ENCODE measurements around the gene KLK7.

KLK7 gene

DNA sequence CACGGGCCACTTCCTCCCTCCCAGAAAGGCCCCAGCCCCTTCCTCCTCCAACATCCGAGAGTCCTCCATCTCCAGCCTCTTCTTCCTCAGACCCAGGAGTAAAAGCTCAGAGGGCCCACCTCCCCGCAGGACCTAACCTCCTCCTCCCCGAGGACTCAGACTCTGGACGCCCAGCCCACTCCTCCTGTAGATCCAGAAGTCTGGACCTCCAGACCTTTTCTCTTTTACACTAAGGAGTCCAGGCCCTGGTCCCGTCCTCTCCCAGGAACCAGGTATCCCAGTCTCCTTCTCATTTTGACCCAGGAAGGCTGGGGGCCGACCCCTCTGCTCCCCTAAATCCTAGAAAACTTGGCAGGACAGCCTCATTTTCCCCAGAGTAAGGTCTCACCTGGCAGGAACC, 19.6 kb upstream of the KLK7 start:
- no peaks in the 10 kb centered on the region for H4K20me1 ChIP-seq
- H3K9ac ChIP-seq: no peak overlapping the region
- H3K4me2 ChIP-seq: no peak overlapping the region
- H3K4me1 ChIP-seq: peaks cover 0 to 12% (median 11%) of the 10 kb centered on the region in 10 experiments; a peak in 11 of 20 replicates
- H3K27ac ChIP-seq: no peak overlapping the region
- no peaks in the 10 kb centered on the region for H3K27me3 ChIP-seq
- no peaks in the 10 kb centered on the region for H3K9me3 ChIP-seq (replicated peaks in 1 of 11)
- no peak for TF ChIP-seq Cebpa-rat (IDR thresholded peaks at IDR 0.05)
- H3K36me3 ChIP-seq: no peaks in the 10 kb centered on the region
- H3K4me3 ChIP-seq: no peak overlapping the region

DNA sequence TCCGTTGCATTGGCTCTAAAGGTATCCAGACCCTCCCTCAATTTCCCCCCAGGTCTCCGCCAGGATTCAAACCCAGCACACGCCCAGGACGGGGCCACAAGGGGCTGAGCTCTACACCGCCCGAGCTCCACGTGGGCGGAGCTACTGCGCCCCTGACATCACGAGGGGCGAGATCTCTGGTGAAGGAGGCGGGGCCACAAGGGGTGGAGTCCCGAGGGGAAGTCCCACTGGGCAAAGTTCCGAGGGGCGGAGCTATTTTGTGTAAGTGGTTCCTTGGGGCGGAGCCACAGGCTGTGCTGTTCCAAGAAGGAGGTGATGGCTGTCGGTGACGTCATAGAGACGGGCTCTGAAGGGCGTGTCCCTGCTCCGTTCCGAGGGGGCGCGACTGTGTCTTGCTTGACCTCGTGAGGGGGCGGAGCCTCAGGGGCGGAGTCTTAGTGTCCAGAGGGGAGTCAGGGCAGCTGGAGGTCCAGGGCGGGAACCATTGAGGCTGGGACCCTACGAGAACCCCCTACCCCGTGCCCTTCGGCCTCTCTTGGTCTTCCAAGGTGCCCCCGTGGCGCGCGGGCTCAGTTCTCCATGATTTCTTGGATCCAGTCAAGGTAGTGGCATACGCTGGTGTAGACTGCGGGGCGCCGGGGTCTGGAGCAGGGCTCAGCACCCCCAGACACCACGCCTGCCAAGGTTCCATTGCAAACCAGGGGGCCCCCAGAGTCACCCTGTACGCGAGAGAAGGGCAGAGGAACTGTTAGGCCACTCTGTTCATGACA, 19.0 kb upstream of the KLK7 start:
- H3K27me3 ChIP-seq: no peaks in the 10 kb centered on the region
- no peak overlapping the region for H3K27ac ChIP-seq
- peaks cover 0 to 12% (median 11%) of the 10 kb centered on the region in 10 experiments; a peak in 11 of 20 replicates for H3K4me1 ChIP-seq
- H4K20me1 ChIP-seq: no peaks in the 10 kb centered on the region
- H3K36me3 ChIP-seq: no peaks in the 10 kb centered on the region
- peak overlapping the region in 1 of 11 experiments; percentile 5; a peak in 1 of 22 replicates for H3K9ac ChIP-seq
- TF ChIP-seq Cebpa-rat (IDR thresholded peaks at IDR 0.05): no peak
- H3K9me3 ChIP-seq (replicated peaks in 1 of 11): no peaks in the 10 kb centered on the region
- H3K4me2 ChIP-seq: peak overlapping the region in 8 of 11 experiments; percentile 23 to 59 (median 42); a peak in 11 of 22 replicates
- no peak overlapping the region for H3K4me3 ChIP-seq

DNA sequence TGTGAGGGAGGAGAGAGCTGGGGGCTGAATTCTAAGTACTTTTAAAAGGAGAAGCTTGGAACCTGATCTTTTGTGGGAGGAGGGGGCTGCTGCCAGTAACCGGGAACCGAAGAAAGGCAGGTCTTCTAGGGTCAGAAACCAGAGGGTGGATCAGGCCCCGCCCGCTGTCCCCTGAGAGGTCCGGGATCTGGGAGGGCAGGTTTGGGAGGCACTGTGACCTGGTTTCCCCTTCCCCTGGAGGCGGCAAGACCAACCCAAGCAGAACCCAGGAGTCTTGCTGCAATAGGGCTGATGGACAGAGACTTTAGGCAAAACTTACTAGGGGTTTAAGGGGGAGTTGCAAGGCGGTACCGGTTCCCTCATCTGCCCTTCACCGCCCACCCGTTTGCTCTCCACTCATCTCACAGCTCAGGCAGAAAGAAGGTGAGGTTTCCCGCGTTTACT, 18.4 kb upstream of the KLK7 start:
- Histone ChIP-seq H3K36me3 (no peaks in the 10 kb centered on the region), H3K9me3 (replicated peaks in 1 of 11) (no peaks in the 10 kb centered on the region), H3K9ac (peak overlapping the region in 2 of 11 experiments; percentile 5 to 10; a peak in 1 of 22 replicates), H3K4me2 (peak overlapping the region in 8 of 11 experiments; percentile 23 to 59 (median 42); a peak in 12 of 22 replicates), H4K20me1 (no peaks in the 10 kb centered on the region), H3K27ac (no peak overlapping the region), H3K4me1 (peaks cover 0 to 12% (median 11%) of the 10 kb centered on the region in 10 experiments; a peak in 11 of 20 replicates), H3K27me3 (no peaks in the 10 kb centered on the region), H3K4me3 (no peak overlapping the region)
- no peak for TF ChIP-seq Cebpa-rat (IDR thresholded peaks at IDR 0.05)

DNA sequence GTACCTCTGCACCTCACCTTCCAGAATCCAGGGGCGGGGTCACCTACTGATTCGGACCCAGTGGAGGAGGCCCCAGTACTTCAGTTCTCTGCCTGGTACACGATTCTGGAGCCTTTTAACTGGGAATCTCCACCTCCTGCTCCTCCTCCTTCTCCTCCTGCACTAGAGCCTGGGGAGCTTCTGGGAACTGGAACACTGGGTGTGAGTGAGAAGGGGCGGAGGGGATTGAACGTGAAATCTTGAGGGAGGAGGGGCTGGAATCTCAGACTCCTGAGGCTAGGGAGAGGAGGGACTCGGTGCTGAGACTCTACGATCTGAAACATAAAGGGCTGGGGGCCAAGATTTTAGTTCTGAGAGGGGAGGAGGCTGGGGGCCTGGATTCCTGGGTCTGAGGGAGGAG, 17.8 kb upstream of the KLK7 start, which contains the start of gene KLK8:
Gene KLK8 (minus strand): TSS at position 90 of the 400 bp plus-strand sequence. CDS start 437 bp downstream, outside the sequence.
- Histone ChIP-seq H3K4me3 (no peak within 1 kb of the TSS), H3K4me2 (peak within 1 kb of the TSS in 8 of 11 experiments; percentile 23 to 59 (median 42); a peak in 12 of 22 replicates), H3K9me3 (replicated peaks in 1 of 11) (no peaks in the 10 kb centered on the region), H3K27ac (no peak within 1 kb of the TSS), H3K36me3 (no peaks in the 10 kb centered on the region), H3K9ac (peak within 1 kb of the TSS in 2 of 11 experiments; percentile 5 to 10; a peak in 1 of 22 replicates), H3K27me3 (no peaks in the 10 kb centered on the region), H3K4me1 (peaks cover 0 to 12% (median 11%) of the 10 kb centered on the region in 10 experiments; a peak in 11 of 20 replicates), H4K20me1 (no peaks in the 10 kb centered on the region)
- TF ChIP-seq Cebpa-rat (IDR thresholded peaks at IDR 0.05): no peak

DNA sequence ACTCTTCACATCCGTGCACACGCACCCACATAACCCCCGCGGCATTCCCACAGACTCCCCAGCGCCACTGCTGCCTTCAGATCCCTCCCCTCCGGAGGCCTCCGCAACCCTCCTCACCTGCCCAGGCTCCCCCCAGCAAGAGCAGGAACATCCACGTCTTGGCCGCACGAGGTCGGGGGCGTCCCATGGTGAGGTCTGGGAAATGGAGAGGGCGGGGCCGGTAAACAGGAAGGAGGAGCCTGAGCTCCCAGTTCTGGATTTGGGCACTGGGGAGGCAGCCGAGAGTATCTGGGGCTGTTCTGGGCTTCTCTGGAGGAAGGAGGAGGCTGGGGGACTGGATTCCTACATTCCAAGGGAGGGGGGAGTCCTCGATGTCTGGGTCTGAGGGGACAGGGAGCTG, 17.3 kb upstream of the KLK7 start:
- no peak overlapping the region for H3K4me2 ChIP-seq
- H3K27ac ChIP-seq: no peak overlapping the region
- no peak overlapping the region for H3K9ac ChIP-seq
- no peaks in the 10 kb centered on the region for H3K9me3 ChIP-seq (replicated peaks in 1 of 11)
- H4K20me1 ChIP-seq: no peaks in the 10 kb centered on the region
- H3K36me3 ChIP-seq: no peaks in the 10 kb centered on the region
- no peaks in the 10 kb centered on the region for H3K27me3 ChIP-seq
- TF ChIP-seq Cebpa-rat (IDR thresholded peaks at IDR 0.05): no peak
- peaks cover 0 to 12% (median 11%) of the 10 kb centered on the region in 10 experiments; a peak in 11 of 20 replicates for H3K4me1 ChIP-seq
- H3K4me3 ChIP-seq: no peak overlapping the region

DNA sequence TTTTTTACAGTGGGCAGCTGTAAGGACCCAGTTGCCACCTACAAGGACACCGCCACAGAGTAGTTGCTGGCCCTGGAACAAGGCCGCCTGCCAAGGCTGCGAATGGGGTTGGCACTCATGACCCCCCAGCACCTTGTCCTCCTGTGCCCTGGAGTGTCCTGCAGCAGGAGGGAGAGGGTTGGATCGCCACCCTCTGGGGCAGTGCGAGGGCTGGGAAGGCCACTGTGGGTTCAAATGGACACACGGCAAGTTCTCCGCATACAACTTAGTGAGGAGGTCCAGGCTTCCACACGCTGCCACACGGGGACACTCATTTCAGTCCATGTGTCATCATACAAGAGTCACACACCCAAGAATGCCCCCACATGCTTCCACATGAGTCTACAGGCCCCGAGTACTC, 16.7 kb upstream of the KLK7 start:
- TF ChIP-seq Cebpa-rat (IDR thresholded peaks at IDR 0.05): no peak
- Histone ChIP-seq H3K4me1 (peaks cover 0 to 12% (median 11%) of the 10 kb centered on the region in 10 experiments; a peak in 11 of 20 replicates), H3K27me3 (no peaks in the 10 kb centered on the region), H3K27ac (no peak overlapping the region), H3K4me2 (no peak overlapping the region), H3K9ac (no peak overlapping the region), H3K36me3 (no peaks in the 10 kb centered on the region), H3K9me3 (replicated peaks in 1 of 11) (no peaks in the 10 kb centered on the region), H3K4me3 (no peak overlapping the region), H4K20me1 (no peaks in the 10 kb centered on the region)

DNA sequence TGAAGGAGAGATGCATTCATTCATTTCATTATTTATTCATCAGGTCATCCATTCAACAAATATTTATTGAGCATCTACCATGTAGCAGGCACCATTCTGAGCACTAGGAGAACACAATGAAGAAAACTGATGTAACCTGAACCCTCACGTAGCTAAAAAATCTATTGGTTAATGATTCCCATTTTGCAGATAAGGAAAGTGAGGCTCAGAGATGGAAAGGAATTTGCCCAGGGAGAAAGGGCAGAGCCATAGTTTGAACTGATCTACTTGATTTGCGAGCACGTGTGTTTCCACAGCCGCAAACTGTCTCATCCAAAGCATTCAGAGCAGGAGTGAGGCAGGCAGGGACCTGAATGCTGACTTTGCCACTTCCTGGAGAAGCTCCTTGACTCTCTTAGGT, 15.0 kb upstream of the KLK7 start:
- H3K27ac ChIP-seq: no peak overlapping the region
- no peak overlapping the region for H3K9ac ChIP-seq
- TF ChIP-seq Cebpa-rat (IDR thresholded peaks at IDR 0.05): no peak
- H3K4me2 ChIP-seq: no peak overlapping the region
- peaks cover 0 to 11% (median 6%) of the 10 kb centered on the region in 11 experiments; a peak in 12 of 22 replicates for H3K9me3 ChIP-seq (replicated peaks in 1 of 11)
- no peak overlapping the region for H3K4me3 ChIP-seq
- H3K36me3 ChIP-seq: no peaks in the 10 kb centered on the region
- H3K27me3 ChIP-seq: no peaks in the 10 kb centered on the region
- H4K20me1 ChIP-seq: no peaks in the 10 kb centered on the region
- peaks cover 0 to 12% (median 11%) of the 10 kb centered on the region in 10 experiments; a peak in 11 of 20 replicates for H3K4me1 ChIP-seq

DNA sequence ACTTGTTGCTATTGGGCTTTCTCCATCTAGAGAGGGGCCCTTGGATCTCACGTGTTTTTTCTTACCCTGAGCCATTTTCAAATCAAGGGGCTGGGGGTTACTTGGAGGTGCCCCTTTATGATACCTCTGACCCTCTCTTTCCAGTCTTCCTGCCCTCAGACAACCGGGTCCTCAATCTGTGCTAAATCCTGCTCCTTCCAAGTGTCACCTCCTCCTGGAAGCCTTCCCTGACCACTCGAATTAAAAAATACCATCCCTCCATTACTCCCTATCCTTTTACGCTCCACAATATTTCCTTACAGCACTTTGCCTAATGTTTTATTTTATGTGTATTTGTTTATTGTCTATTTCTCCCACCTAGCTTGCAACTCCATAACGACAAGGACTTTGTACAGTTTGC, 14.3 kb upstream of the KLK7 start:
- Histone ChIP-seq H3K9me3 (replicated peaks in 1 of 11) (peaks cover 0 to 11% (median 6%) of the 10 kb centered on the region in 11 experiments; a peak in 12 of 22 replicates), H3K4me3 (no peak overlapping the region), H3K4me2 (no peak overlapping the region), H3K9ac (no peak overlapping the region), H3K27me3 (no peaks in the 10 kb centered on the region), H4K20me1 (no peaks in the 10 kb centered on the region), H3K27ac (no peak overlapping the region), H3K4me1 (peaks cover 0 to 12% (median 11%) of the 10 kb centered on the region in 10 experiments; a peak in 11 of 20 replicates), H3K36me3 (no peaks in the 10 kb centered on the region)
- TF ChIP-seq Cebpa-rat (IDR thresholded peaks at IDR 0.05): no peak

DNA sequence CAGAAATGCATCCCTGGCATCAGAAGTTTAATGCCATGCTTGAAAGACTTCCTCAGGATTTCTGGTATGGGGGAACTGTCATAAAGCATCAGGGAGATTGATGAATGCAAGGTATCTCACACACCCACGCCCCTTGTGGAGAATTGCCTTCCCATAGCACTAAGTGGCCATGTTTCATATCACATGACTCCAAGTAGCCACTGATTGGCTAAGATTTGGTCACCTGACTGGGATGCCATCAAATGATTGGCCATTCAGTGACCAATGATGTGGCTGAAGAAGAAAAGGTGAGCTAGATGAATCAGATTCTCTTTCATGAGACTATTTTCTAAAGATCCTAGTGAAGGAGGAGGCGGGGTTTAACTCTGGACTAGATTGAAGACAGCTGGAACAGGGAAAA, 10.4 kb upstream of the KLK7 start:
- Histone ChIP-seq H3K27ac (no peak overlapping the region), H3K4me3 (no peak overlapping the region), H3K4me2 (no peak overlapping the region), H3K4me1 (no peaks in the 10 kb centered on the region), H3K9ac (no peak overlapping the region), H3K27me3 (no peaks in the 10 kb centered on the region), H3K9me3 (replicated peaks in 1 of 11) (peaks cover 0 to 11% (median 6%) of the 10 kb centered on the region in 11 experiments; a peak in 12 of 22 replicates), H4K20me1 (no peaks in the 10 kb centered on the region), H3K36me3 (no peaks in the 10 kb centered on the region)
- no peak for TF ChIP-seq Cebpa-rat (IDR thresholded peaks at IDR 0.05)

All from BLaER1 treated with 17β-estradiol and CSF1 and Interleukin-3, amounts not matched to agents 10 nM and 100 nM (cell line).